Neural progenitor cell (in vitro differentiated cells): ENCODE results near the gene SCAP.

ENCODE experiments used
- EZH2 ChIP-seq: fragments of 200-600 bp; sonication (generic); IDR thresholded peaks from 2 replicates; pipeline ENCODE4 v1.6.1; 2017; ENCODE audit warnings: antibody characterized with exemption, mild to moderate bottlenecking, moderate library complexity
- EZH2phosphoT487 ChIP-seq: fragments of 200-600 bp; sonication (generic); IDR thresholded peaks from 2 replicates; pipeline ENCODE4 v1.6.1; 2017; ENCODE audit warnings: antibody characterized with exemption
- TF ChIP-seq, protein P1 (sequence below): fragments of 200-600 bp; sonication (generic); IDR thresholded peaks from 2 replicates; pipeline ENCODE4 v1.5.1; 2017; ENCODE audit warnings: antibody characterized with exemption, mild to moderate bottlenecking

DNA sequence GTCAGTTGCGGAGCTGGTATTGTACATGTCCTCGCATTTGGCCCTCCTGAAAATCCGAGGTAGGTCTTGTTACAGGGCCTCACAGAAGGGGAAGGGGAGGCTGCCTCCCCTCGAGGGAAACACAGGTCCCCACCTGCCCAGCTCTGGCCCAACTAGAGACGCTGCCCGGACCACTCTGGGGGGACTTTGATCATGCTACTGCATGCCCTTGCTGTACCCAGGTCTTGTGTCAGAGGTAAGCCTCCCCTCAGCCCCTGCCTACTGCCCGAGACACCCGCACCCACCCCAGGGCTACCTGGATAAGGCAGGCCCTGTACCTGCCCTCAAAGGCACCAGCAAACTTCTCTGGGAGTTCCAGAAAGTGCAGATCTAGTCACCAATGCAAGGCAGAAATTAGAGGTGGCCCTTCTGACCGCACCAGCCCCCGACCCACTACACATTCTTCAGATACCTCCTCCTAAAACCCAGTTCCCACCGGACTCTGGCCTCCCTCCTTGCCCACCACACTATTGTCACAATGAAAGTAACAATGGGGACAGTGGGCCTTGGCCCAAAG lies 981 bp upstream of the SCAP start:
- TF ChIP-seq, protein P1, sequence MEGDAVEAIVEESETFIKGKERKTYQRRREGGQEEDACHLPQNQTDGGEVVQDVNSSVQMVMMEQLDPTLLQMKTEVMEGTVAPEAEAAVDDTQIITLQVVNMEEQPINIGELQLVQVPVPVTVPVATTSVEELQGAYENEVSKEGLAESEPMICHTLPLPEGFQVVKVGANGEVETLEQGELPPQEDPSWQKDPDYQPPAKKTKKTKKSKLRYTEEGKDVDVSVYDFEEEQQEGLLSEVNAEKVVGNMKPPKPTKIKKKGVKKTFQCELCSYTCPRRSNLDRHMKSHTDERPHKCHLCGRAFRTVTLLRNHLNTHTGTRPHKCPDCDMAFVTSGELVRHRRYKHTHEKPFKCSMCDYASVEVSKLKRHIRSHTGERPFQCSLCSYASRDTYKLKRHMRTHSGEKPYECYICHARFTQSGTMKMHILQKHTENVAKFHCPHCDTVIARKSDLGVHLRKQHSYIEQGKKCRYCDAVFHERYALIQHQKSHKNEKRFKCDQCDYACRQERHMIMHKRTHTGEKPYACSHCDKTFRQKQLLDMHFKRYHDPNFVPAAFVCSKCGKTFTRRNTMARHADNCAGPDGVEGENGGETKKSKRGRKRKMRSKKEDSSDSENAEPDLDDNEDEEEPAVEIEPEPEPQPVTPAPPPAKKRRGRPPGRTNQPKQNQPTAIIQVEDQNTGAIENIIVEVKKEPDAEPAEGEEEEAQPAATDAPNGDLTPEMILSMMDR: no peak
- no peak for TF ChIP-seq EZH2phosphoT487
- no peak for TF ChIP-seq EZH2
